HEK293T (cell line): ENCODE measurements around the gene CAMK2A.

ENCODE experiments used
- FOXA1 ChIP-seq: fragments of 450-650 bp; IDR thresholded peaks from 2 replicates; pipeline ENCODE4 v1.6.1; 2016; ENCODE audit warnings: mild to moderate bottlenecking
- FOXK2 ChIP-seq: fragments of 450-650 bp; IDR thresholded peaks from 2 replicates; pipeline ENCODE4 v1.6.1; 2016; ENCODE audit warnings: mild to moderate bottlenecking
- FOXM1 ChIP-seq: fragments of 450-650 bp; IDR thresholded peaks from 2 replicates; pipeline ENCODE4 v1.6.1; 2017; ENCODE audit warnings: mild to moderate bottlenecking, borderline replicate concordance
- HDGF ChIP-seq: fragments of 450-650 bp; IDR thresholded peaks from 2 replicates; pipeline ENCODE4 v1.6.1; 2017; ENCODE audit warnings: antibody characterized with exemption, borderline replicate concordance
- SUZ12 ChIP-seq: fragments of 450-650 bp; IDR thresholded peaks from 2 replicates; pipeline ENCODE4 v1.6.1; 2016; ENCODE audit warnings: mild to moderate bottlenecking

- TF ChIP-seq FOXK2, result no peak
- TF ChIP-seq FOXM1, result no peak
- no peak for TF ChIP-seq FOXA1
- TF ChIP-seq SUZ12, result no peak
- no peak for TF ChIP-seq HDGF
Observed at GRCh38 chr5:150235500-150235854, 54.1 kb downstream of the CAMK2A start.
